Astrocyte (in vitro differentiated cells and primary cell): ENCODE results near the gene EFCAB6.

Experiments
- CTCF ChIP-seq: IDR thresholded peaks from 2 replicates; pipeline ENCODE4 v1.5.1; 2011; ENCODE audit warnings: low read depth, mild to moderate bottlenecking, inconsistent platforms, low read length, moderate library complexity; ENCODE audit not compliant: insufficient read depth
- EZH2 ChIP-seq: IDR thresholded peaks from 2 replicates; pipeline ENCODE4 v1.6.1; 2012; ENCODE audit warnings: mild to moderate bottlenecking, low read length, inconsistent platforms; ENCODE audit not compliant: insufficient read depth

GRCh38 chr22:43795320-43795719 is 16.8 kb downstream of the EFCAB6 start:
- no peak for TF ChIP-seq EZH2
- no peak for TF ChIP-seq CTCF
